Eye (tissue), 1 donor: ENCODE measurements around the gene IFITM1.
"Not testable (repeated sequence)": the region's sequence is repeated elsewhere in the genome, so short reads cannot be mapped to it uniquely, and the experiment has no call there.

Experiments
- DNase-seq: peaks from one replicate; pipeline ENCODE4 v3.0.0-alpha.2; 2015

Gene IFITM1

DNA sequence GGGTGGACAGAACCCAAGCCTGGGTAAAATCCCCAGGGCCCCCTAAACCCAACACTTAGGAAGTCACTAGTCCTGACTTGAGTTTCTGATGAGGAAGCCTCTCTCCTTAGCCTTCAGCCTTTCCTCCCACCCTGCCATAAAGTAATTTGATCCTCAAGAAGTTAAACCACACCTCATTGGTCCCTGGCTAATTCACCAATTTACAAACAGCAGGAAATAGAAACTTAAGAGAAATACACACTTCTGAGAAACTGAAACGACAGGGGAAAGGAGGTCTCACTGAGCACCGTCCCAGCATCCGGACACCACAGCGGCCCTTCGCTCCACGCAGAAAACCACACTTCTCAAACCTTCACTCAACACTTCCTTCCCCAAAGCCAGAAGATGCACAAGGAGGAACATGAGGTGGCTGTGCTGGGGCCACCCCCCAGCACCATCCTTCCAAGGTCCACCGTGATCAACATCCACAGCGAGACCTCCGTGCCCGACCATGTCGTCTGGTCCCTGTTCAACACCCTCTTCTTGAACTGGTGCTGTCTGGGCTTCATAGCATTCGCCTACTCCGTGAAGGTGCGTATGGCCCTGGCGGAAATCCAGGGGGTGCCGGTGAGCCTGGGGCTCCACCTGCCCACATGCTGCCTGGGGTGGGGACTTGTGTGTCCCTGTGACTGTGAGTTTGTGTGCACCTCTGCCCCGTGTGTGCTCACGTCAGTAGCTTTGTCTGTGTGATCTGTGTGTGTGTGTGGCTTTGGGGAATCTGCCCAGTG, at the start of gene IFITM1:
TSS of gene IFITM1 (plus strand) at position 254 of the 767 bp plus-strand sequence. CDS start at position 385, 131 bp downstream.
- DNase-seq = peak; percentile 59

DNA sequence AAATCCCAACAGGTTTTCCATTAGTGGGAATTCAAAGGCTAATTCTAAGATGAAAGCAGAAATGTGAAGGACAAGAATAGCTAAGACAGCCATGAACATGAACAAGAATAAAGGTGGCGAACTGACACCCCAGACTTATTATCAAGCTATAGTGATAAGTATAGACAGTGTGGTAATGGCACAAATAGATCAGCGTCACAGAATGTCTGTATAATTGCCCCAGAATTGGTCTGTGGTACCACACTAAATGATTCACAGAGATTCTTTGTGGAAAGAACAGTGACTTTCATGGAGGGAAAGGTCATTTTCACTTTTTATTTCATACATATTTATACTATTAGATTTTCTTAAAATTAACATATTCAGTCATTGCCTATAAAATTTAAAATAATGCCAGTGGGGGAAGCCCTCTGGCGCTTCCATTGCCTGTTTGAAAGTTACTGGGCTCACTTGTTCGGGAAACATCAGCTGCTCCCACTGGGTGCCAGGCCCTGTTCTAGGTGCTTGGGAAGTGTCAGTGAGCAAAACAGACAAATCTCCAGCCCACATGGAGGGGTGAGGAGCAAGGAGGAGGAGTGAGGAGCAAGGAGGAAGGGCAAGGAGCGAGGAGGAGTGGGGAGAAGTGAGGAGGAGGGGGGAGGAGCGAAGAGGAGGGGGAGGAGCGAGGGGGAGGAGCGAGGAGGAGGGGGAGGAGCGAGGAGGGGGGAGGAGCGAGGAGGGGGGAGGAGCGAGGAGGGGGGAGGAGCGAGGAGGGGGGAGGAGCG, 47.0 kb upstream of the IFITM1 start:
- DNase-seq = no peak

DNA sequence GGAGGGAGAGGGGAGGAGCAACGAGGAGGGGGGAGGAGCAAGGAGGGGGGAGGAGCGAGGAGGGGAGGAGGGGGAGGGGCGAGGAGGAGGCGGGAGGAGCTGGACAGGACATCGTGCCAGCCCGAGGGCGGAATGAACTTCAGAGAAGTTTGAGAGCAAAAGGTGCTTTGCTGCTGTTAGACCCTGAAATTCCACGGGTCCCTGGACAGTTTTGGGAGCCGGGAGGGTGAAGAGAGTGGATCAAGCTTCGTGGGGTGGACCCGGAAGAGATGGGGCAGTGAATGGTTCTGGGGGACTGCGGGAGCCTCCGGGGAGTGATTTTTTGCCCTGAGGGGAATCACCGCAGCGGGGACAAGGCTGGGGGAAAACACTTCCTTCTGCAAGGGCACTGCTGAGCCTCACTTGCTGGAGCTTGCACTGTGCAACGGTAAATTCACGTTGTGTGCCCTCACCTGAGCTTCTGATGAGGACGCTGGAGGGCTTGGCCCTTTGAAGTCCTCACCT, 46.3 kb upstream of the IFITM1 start:
- DNase-seq = no peak

DNA sequence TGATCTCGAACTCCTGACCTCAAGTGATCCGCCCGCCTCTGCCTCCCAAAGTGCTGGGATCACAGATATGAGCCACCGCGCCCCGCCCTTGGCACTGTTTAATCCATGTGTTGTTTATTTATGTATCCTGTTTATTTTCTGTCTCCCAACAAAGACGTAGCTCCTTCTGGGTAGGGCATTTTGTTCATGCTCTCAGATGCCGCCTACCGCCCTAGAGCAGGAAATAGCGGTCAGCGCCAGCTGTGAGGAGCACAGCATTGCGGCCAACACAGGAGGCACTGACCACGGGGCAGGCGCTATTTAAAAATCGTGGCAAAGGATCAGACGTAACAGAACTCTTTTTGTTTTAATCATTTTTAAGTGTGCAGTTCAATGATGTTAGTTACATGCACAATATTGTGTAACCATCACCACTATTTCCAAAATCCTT, 45.1 kb upstream of the IFITM1 start:
- not testable (repeated sequence) for DNase-seq

DNA sequence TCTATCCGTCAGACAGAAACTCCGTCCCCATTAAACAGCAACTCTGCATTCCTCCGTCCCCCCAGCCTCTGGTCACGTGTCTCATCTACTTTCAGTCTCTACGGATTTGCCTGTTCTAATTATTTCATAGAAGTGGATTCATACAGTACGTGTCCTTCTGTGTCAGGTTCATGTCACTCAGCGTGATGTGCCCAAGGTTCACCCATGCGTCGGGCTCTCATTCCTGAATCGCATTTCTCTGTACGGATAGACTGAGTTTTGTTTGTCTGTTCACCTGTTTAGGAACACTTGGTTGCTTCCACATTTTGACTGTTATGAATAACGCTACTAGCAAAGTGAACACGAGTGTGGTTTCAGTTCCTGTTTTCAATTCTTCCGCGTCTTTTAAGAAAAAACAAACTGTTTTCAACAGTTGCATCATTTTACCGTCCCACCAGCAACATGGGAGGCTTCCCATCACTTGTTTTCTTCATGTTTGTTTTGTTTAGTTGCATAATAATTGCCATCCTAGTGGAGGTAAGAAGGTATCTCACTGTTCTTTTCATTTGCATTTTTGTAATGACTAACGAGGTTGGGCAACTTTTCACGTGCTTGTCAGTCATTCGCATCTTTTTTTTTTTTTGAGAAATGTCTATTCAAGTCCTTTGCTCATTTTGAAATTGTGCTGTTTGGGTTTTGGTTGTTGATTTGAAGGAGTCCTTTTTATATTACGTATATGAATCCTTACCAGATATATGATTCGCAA, 44.5 kb upstream of the IFITM1 start:
- peak; percentile 78 for DNase-seq

DNA sequence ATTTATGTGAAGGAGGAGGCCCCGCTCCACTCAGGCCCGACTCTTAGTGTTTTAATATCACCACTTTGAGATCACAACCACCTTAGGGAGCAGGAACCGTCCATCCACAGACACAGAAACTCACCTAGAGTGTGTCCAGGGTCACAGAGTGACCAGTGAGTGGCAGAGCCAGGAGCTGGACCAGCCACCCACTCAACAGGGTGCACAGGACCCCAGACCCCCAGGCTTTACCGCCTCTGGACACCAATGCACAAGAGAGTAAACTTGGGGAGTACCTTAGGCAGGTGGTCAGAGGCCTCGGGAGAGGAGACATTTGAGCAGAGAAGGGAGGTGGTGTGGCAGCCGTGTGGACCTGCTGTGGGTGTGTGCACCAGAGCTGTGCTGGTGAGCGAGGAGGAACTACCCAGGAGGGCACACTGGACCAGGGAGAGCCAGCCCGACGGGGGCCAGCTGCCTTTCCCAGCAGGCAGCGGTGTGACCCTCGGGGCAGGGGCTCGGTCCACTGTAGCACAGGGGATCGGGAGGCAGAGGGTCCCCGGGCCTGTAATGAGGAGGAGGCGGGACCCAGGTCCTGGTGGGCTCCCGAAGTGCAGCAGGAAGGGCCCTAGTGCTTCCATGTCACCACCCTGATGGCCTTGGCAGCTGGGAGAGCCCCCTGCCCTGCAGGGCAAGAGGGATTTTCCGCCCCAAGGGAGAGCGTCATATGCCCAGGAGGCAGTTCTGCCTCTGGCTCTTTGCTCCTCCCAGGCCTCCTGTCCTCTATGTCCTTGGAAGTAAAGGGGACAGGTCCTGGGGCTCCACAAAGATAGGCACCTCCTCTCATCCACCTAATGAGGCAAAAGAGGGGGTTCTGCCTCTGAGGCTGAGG, 43.2 kb upstream of the IFITM1 start:
- no peak for DNase-seq

DNA sequence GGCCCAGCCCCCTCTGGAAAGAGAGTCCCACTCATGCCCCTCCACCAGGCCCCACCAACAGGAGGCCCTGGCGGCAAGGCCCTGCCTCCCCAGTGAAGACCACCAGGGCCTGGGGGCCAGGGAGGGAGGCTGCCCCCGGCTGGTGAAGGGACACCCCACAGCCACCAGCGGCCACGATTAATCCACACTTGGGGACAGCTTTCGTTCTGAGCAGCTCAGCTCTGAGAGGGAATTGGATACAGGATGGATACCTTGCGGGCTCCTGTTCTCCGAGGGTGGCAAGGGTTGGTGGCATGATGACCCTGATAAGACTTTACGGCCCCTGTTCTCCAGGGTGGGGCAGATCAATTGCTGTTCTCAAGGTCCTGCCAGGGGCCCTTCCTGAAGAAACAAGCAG, 42.5 kb upstream of the IFITM1 start:
- DNase-seq = no peak

DNA sequence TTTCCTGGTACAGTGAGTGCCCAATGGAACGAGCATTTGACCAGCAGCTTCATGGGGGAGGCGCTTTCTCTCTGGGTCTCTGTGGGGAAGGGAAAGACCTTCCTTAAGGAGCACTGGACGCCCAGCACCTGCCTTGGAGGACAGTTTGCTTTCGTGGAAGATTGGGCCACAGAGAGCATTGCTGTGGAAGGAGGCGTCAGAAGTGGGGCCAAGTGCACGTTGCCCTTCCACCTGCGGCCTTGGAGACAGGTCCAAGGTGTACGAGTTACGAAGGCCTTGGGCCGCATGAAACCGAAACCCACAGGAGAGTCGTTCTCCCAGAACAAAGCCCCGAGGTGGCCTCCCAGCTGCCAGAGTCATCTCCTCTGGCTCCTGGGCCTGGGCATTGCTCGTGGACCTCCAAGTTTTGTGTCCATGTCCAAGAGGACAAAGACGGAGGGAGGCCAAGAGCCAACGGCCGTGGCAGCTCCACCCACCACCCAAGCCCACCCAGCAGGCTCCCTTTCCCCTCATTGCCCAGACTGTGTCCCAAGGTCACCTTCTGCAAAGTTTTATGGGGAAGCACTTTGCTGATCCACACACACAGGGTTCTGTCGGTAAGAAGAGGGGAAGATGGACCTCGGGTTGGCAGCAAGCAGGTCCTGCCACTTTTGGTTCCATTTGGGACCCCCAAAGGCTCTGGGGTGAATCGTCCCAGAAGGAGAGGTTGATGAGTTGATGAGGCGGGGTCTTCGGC, 41.5 kb upstream of the IFITM1 start:
- DNase-seq = no peak

DNA sequence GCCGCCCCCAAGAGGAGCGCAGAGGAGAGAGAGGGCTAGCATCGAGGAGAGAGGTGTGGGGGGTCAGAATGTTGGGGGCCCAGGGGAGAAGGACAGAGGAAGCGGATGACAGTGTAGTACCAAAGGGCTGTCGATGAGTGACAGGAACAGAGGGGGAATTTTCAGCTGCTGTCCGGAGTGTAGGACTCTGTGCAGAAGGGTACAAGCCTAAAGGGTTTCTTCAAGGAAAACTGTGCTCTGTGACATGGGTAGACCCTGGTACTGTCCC, 41.0 kb upstream of the IFITM1 start:
- no peak for DNase-seq

DNA sequence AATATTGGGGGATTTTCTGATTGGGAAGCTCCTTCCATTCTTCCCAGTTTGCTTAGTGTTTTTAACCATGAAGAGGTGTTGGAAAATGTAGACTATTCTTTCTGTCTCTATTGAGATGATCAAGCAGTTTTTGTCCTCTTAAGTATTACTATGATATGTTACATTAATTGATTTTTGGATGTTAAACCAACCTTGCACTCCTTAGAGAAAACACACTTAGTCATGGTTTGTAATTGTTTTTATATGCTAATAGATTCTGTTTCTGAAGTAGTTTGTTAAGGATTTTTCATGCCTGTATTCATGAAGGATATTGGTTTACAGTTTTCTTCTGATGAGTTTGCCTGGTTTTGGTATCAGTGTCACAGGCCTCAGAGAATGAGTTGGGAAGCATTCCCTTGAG, 37.6 kb upstream of the IFITM1 start:
- no peak for DNase-seq

DNA sequence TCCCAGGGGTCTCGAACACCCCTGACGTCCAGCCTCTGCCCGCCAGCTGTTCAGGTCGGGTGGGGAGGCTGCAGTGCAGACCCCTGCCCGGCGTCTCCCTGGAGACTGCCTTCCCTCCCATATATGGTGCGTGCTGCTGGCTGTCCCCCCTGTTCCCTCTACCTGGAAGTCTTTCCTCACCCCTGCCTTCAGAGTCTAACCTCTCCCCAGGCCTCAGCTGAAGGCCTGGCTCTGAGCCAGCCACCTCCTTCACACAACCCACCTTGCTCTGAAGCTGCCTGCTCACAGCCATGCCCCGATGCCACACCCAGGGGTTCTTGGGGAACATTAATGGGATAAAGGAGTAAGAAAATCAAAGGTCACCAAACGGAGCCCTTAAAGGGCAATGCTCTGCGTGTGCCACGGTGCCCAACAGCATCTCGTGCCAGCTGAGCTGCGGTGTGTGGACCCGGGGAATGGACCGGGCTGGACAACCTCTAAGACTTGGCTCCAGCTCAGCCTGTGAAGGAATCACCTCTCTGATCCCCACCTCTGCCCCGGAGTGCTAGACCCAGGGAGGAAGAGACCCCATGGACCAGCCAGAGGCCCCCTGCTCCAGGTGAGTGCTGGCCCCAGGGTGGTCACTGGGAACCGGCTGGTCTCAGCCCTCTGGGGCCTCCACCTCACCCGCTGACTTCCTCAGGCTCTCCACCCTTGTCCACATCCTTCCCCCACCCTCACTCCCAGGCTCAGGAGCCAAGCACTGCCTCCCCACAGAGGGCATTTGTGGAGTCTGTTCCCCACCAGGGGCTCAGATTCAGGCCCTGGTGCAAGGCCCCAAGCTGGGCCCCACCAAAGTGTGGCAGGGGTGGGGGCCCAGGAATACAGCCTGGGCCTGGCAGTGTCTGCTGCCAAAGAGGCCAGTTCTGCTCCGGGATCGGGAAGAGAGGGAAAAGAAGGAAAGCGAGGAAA, 35.6 kb upstream of the IFITM1 start, which contains the start of gene NLRP6:
TSS of gene NLRP6 (plus strand) at position 407 of the 951 bp plus-strand sequence. CDS start at position 570, 163 bp downstream.
- no peak for DNase-seq

DNA sequence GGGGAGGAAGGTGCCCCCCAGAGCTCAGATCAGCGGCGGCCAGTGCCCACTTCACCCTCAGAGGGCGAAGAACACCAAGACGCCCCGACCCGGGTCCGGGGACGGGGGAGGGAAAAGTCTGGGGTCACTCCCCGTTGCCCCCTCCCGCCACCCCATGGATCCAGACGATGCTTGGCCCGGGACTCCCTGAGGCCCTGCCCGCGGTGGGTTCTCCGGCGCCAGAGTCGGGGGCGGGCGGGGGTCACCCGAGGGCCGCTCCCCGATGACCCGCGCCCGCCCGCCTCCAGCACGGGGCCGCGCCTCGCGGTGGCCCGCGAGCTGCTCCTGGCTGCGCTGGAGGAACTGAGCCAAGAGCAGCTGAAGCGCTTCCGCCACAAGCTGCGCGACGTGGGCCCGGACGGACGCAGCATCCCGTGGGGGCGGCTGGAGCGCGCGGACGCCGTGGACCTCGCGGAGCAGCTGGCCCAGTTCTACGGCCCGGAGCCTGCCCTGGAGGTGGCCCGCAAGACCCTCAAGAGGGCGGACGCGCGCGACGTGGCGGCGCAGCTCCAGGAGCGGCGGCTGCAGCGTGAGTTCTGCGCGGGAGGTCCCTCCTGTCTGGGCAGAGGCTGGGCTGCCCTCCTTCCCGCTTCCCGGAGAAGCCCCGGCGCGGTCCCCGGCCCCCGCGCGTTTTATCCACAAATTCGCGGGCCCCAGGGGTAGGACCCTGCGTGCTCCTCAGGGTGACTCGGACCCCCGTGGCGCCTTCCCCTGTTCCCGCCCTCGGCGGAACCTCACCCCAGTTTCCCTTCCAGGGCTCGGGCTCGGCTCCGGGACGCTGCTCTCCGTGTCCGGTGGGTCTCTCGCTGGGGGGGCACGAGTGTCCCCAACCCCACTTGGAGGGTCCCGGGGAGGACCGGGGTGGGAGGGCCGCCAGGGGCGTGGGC, 34.5 kb upstream of the IFITM1 start:
- DNase-seq = peak; percentile 20

DNA sequence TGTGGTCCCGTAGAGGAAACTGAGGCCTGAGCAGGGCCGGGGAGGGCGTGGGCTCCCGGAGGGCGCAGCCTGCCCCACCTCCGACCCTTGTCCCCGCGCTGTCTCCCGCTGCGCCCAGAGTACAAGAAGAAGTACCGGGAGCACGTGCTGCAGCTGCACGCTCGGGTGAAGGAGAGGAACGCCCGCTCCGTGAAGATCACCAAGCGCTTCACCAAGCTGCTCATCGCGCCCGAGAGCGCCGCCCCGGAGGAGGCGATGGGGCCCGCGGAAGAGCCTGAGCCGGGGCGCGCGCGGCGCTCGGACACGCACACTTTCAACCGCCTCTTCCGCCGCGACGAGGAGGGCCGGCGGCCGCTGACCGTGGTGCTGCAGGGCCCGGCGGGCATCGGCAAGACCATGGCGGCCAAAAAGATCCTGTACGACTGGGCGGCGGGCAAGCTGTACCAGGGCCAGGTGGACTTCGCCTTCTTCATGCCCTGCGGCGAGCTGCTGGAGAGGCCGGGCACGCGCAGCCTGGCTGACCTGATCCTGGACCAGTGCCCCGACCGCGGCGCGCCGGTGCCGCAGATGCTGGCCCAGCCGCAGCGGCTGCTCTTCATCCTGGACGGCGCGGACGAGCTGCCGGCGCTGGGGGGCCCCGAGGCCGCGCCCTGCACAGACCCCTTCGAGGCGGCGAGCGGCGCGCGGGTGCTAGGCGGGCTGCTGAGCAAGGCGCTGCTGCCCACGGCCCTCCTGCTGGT, 33.7 kb upstream of the IFITM1 start:
- peak; percentile 57 for DNase-seq

DNA sequence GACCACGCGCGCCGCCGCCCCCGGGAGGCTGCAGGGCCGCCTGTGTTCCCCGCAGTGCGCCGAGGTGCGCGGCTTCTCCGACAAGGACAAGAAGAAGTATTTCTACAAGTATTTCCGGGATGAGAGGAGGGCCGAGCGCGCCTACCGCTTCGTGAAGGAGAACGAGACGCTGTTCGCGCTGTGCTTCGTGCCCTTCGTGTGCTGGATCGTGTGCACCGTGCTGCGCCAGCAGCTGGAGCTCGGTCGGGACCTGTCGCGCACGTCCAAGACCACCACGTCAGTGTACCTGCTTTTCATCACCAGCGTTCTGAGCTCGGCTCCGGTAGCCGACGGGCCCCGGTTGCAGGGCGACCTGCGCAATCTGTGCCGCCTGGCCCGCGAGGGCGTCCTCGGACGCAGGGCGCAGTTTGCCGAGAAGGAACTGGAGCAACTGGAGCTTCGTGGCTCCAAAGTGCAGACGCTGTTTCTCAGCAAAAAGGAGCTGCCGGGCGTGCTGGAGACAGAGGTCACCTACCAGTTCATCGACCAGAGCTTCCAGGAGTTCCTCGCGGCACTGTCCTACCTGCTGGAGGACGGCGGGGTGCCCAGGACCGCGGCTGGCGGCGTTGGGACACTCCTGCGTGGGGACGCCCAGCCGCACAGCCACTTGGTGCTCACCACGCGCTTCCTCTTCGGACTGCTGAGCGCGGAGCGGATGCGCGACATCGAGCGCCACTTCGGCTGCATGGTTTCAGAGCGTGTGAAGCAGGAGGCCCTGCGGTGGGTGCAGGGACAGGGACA, 32.9 kb upstream of the IFITM1 start:
- DNase-seq = peak; percentile 39

DNA sequence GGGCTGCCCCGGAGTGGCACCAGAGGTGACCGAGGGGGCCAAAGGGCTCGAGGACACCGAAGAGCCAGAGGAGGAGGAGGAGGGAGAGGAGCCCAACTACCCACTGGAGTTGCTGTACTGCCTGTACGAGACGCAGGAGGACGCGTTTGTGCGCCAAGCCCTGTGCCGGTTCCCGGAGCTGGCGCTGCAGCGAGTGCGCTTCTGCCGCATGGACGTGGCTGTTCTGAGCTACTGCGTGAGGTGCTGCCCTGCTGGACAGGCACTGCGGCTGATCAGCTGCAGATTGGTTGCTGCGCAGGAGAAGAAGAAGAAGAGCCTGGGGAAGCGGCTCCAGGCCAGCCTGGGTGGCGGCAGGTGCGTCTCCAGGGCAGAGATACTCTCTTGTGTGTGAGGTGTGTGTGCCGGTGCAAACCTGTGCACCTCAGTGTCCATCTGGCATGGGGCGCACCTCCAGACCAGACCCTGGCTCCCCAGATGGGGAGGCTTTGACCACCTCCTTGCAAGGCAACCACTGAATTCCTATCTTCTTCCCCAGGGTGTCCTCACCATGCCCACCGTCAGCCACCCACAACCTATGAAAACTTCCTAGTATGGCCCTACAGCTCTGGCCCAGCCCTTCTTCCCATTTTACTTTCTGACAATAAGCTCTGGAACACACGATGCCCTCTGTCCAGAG, 32.2 kb upstream of the IFITM1 start:
- DNase-seq = no peak

DNA sequence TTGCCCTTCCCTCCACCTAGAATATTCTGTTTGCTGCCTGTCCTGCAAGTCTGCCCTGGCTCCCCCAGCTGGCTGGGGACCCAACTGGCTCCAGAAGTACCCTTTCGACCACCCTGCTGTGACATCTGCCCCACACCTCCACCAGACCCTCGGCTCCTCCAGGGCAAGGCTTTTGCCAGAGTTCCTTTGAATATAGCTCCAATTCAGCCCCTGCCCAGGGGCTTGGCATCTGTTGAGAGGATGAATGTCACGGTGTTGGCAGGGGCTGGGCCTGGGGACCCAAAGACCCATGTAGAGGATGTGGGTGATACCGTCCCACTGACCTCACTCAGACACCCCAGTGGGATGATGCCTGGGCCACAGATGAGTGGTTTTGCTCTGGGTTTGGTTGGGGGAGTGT, 31.7 kb upstream of the IFITM1 start:
- no peak for DNase-seq
